Ecto neural progenitor cell (in vitro differentiated cells): Measurements from ENCODE around the gene NEXN.
A peak's percentile ranks its signal among the peaks of the same experiment; 100 is the strongest.

ENCODE experiments used
- DNase-seq: peaks from one replicate; pipeline ENCODE4 v3.0.0-alpha.2; 2018; ENCODE audit warnings: low spot score

Gene NEXN

DNA sequence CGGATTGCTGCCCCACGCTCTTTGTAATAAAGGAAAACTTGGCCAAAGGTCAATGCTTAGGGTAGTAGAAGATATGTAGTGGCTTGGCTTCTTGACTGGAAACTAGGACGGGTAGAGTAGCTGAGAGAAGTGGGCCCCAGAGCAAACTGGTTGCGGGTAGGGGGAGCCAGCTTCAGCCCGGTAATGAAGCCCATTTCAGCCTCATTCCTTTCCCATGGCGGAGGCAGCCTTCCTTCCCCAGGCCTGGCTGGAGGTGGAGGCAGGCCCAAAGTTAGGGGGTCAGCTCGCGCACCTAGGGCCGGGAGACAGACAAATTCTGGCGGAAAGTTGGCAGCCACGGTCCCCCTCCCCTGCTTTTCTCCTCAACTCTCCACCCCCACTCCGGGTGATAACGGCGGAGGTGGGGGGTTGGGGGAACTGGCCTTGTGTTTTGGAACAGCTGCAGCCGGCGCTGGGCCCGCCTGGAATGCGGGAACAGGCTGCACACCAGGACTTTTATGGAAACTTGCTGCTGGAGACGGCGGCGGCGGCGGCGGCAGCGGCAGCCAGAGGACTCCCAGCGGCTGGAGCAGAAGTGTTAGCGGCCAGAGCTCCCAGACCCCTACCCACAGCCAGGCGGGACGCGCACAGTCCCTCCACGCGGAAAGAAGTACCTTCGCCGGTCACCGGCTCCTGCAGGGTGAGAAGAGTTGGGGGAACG lies at the start of gene NEXN:
NEXN (plus strand) TSS at position 544 of the 700 bp plus-strand sequence. CDS start 27,483 bp downstream, outside the sequence.
- peak; percentile 89 for DNase-seq

GRCh38 chr1:77841574-77841973 lies 46.9 kb upstream of the NEXN start:
- no peak for DNase-seq

- DNase-seq = no peak
These were observed 42.5 kb upstream of the NEXN start for GRCh38 chr1:77845951-77846350.

DNA sequence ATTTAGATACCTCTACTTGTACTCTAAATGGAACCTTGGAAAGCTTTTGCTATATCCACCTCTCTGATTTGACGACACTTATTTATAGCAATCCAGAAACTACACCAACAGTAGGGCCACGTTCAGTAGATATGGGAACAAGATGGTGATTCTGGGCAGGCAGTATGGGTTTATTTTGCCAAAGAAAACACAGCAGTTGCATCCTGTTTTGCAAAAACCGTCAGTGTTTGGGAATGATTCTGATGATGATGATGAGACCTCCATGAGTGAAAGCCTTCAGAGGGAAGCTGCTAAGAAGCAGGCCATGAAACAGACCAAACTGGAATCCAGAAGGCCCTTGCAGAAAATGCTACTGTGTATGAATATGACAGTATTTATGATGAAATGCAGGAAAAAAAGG lies 41.5 kb upstream of the NEXN start:
- DNase-seq = no peak

DNA sequence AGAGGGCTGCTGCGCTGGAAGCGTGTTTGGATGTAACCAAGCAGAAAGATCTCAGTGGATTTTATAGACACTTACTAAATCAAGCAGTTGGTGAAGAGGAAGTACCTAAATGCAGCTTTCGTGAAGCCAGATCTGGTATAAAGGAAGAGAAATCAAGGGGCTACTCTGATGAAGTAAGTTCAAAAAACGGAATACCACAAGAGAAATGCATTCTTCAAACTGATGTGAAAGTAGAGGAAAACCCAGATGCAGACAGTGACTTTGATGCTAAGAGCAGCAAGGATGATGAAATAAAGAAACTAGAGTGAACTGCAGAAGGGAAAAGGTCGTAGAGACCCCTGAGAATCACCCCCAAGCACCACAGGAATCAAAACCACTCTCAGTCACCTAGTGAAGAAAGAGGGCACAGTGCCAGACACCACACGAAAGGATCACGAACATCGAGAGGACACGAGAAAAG lies 40.8 kb upstream of the NEXN start:
- DNase-seq = no peak

DNA sequence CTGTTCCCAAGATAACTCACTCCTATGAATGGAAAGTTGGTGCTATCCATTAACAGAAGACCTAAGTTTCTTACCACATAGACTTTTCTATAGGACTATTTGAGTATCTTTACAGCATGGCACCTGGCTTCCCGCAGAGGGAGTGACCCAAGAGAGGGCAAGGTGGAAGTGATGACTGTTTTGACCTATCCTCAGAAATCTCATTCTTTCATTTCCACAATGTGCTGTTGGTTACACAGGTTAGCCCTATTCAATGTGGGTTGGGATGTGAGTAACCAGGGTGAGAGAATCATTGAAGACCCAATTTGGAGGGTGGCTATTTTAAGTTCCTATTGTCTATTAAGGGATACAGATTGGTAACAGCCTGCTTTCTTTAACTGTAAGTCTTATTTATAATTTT lies 38.3 kb upstream of the NEXN start:
- DNase-seq = no peak

GRCh38 chr1:77857552-77857951 lies 30.9 kb upstream of the NEXN start:
- DNase-seq = no peak

GRCh38 chr1:77858725-77859124 lies 29.7 kb upstream of the NEXN start:
- no peak for DNase-seq

- no peak for DNase-seq
These were observed 29.2 kb upstream of the NEXN start for GRCh38 chr1:77859248-77859647.

GRCh38 chr1:77866296-77866695 lies 22.1 kb upstream of the NEXN start:
- DNase-seq = no peak

DNA sequence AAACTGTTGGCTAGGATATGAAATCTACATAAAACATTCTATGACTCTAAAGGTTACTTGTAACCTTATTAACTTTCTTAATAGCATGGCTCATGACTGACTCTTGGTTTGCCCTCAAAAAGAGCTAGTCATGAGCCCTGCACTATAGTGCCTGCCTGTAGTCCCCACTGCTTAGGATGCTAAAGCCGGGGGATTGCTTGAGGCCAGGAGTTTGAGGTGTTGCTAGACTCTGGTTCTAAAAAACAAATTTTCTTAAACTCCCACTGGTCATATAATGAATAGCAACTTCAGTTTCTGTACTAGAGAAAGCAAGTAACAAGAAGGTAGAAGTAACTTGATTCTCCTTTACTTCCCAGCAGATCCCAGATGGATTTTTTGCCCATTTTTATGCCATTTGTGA lies 15.8 kb upstream of the NEXN start:
- DNase-seq = no peak

DNA sequence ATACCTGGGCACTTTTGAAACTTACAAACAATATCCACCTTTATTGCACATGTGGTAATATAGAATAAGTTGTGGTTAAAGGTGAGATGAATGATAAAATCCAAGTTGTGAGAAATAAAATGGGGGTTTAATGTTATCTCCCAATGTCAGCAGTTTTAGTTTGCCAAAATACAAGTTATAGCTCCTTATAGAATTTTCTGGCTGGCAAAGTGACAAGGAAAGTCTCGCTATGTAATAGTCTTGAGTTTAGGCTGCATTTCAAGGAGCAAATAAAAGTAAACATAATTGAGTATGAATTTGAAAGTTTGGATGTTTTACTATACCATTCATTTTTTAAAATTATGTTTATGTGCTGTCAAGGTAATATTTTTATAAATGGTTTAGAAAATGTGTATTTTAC lies 15.0 kb upstream of the NEXN start:
- no peak for DNase-seq

- DNase-seq = no peak
These were observed 13.5 kb upstream of the NEXN start for GRCh38 chr1:77874804-77875445.

DNA sequence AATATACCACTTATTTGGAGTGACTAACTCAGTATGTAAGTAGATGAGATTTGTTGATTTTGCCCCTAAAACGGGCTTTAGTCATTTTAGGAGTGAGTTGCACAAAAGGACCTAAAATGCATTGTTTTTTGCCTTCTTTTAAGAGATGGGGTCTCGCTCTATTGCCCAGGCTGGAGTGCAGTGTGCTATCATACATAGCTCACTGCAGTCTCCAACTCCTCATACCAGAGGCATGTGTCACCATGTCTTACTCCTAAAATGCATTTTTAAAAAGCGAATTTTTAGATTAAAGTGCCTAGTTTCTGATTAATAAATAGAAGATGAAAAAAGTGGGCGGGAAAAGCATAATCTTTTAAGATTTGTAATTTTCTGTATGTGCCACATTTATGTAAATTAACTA lies 11.5 kb upstream of the NEXN start:
- DNase-seq = no peak

DNA sequence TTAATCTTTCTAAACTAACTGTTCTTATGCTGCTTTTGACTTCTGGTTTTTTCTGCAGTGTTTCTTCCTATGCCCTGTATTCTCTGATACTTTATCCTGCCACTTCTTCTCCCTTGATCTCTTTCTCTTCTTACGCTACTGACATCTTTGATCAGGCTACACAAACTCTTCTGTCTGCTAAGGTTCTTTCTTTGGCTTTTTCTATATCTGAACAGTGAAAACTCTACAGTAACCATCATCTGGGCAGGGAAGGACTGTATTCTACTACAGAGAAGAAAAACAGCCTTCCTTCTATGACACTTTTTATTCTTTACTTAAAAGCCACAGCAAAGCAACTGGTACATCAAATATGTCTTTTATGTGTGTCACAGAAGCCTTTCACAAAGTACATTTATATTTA lies 7.4 kb upstream of the NEXN start:
- DNase-seq = no peak

DNA sequence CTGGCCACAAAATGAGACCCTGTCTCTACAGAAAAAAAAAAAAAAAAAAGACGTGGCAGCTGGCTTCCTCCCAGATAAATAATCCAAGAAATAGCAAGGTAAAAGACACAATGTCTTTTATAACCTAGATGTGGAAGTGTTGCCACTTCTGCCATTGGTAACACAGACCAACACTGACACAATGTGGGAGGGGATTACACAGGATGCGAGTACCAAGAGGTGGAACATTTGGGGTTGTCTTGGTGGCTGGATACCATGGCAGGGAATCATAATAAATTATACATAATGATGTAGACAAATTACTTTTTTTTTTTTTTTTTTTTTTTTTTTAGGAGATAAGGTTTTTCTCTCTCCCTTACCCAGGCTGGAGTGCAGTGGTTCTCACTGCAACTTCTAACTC lies 6.0 kb upstream of the NEXN start:
- no peak for DNase-seq

GRCh38 chr1:77888781-77889642 lies 588 bp downstream of the NEXN start:
- DNase-seq = peak; percentile 80

DNA sequence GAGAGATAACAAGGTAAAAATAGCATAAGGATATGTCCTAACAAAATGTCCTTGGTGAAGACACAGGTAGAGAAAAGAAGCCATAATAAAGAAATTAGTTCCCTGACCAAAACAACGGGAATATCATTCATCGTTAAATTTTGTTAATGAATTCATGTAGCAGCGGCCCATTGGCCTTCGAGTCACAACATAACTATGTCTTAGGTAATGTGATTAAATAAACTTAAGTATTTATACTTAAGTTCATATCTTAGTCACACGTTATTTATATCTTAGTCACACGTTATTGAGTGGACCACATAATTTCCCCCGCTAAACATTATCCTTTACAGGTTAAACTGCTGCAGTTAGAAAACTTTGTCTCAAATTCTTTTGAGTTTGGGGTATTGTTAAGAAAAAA lies 1.2 kb downstream of the NEXN start:
- DNase-seq = no peak

DNA sequence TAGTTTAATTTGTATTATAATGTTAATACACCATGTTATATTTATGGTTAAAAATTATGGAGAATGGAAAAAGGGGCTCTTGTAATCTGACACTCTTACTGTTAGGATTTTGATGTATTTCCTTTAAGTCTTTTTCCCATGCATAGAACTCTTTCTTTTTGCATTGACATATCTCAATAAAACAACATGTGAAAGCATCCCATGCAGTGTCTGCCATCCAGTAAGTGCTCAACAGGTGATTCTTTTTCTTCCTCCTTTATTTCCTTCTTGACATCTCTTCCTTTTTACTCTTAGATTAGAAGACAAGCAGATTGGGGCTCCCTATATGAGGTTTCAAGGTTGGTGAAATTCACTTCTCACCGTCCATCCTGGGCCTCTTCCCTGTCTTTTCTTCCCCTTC lies 2.8 kb downstream of the NEXN start:
- DNase-seq = no peak

DNA sequence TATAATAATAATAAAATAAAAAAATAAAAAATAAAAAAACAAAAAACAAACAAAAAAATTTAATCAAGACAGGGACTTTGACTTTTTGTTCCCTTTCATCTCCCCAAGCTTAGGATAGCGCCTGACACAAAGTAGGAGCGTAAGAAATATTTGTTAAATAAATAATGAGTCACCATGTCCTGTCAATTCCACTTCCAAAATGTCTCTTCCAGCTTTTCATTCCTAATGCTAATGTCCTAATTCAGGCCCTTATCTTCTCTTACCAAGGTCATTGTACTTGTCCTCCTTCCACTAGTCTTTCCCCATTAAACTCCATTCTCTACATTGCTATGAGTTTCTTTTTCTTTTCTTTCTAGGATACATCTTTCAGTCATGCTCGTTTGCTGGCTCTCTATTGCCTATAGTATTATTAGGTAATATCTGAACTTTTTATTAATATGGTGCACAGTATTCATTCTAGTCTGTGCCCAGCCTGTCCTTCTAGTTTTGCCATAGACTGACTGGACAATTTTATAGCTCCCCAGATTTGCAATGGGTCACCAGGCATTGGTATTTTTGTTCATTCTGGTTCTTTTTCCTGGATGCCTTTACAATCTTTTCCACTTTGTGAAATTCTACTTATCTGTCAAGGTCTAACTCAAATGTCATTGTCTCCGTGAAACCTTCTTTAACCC lies 11.4 kb downstream of the NEXN start:
- no peak for DNase-seq

GRCh38 chr1:77900687-77901293 lies 12.4 kb downstream of the NEXN start:
- no peak for DNase-seq

GRCh38 chr1:77905603-77906002 lies 17.2 kb downstream of the NEXN start:
- no peak for DNase-seq
